GM04504 (cell line): ENCODE data around the gene IL20RB.
A peak's percentile ranks its signal among the peaks of the same experiment; 100 is the strongest.
"Not testable (repeated sequence)": the region's sequence is repeated elsewhere in the genome, so short reads cannot be mapped to it uniquely, and the experiment has no call there.

Source experiments
- DNase-seq: peaks from one replicate; pipeline ENCODE4 v3.0.0-alpha.2; 2012; ENCODE audit warnings: low read depth

IL20RB gene

DNA sequence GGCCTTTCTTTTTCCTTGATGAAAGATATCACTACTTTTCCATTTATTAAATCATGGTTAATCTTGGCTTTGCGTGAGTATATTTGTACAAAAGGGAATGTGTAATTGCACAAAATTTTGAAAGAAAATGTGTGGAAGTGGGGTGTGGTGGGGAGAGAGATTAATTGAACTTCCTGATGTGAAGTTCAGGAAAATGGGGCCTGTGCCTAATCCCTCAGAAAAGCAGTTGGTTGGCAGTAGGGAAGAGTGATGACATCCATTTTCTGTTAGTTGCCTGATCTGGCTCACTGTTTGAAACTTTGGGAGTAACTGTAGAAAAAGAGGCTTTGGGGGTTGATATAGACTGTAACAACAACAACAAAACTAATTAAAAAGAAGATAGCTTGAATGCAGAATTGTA is 10.8 kb upstream of the IL20RB start:
- DNase-seq = no peak

DNA sequence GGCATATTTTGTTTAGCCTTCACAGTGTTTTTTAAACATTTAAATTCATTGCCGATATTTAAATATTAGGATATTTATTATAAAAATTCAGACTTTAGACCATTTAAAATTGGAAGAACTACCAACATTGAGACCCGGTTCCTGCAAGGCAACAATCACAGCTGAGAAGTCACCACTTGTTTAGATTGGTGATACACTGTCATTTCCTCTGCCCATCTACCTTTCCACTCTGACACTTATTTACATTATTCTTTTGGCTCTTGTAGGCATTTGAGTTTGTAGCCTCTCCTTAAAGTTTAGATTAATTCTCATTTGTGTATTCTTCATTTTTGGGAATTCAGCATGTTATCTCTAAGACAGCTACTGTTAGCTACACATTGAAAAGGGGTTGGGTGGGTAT is 10.3 kb upstream of the IL20RB start:
- DNase-seq = no peak

DNA sequence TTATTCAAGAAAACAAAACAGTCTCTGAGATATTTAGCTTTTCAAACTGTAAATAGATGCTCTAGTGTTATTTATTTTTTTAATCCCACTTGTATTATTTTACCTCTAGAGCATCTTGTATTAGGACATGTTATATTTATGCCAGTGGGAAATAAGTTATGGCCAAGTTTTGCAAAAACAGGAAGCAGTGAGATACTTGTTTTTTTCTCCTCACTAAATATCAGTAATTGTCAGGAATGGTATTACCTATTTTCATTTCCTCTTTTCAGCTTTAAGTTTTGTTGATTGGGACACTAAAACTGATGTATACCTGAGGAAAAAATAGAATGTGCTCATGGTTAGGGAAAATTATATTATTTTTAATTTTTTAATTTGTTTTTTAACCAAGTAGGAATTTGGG is 8.6 kb upstream of the IL20RB start:
- no peak for DNase-seq

DNA sequence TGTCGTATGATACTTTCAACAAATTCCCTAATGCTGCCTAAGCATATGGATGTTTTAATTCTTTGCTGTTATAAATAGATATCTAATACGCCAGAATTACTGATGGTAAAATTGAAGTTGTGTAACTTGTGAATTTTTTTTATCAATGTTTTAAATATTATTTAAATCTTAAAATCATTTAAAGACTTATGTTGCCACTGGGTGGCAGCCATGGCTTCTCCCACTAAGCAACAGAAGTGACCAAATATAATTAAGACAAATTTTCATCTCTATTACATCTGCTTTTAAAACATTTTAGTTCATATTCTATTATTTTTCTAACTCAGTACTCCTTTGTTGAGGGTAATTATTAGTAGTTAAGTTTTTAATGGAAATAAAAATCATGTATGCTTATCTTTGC is 8.1 kb upstream of the IL20RB start:
- DNase-seq = no peak

DNA sequence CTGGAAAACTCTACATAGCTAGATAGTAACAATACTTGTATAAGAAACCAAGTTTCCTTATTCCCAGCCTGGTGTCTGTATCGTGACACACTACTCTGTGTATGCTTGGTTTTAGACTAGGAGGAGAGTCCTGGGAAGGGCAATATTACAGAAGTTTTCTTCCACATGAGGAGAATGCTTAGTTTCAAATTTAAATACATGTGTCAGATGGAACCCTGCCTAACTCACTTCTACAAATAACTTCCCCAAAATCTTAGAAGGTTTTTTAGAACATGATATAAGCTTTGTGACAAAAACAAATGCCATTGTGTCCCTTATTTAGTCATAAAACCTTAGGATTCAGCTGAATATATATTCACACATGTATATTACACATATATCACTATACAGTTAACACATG is 7.2 kb upstream of the IL20RB start:
- DNase-seq = no peak

DNA sequence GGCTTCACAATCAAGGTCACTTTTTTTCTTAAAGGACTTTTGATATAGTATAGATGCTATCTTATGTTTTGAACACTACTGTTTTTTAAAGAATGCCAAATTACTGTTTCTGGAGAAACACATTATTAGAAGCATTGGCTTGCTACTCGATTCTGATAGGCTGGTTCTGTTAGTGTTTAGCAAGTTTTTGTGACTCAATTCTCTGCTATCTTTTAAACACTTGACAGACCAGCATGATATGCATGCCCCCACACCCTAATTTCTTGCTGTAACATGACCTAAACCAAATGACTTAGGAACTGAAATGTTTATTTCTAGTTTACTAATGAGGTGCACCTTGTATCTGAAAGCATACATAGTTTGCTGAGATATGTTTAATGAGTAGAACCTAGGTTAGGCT is 5.5 kb upstream of the IL20RB start:
- DNase-seq = no peak

DNA sequence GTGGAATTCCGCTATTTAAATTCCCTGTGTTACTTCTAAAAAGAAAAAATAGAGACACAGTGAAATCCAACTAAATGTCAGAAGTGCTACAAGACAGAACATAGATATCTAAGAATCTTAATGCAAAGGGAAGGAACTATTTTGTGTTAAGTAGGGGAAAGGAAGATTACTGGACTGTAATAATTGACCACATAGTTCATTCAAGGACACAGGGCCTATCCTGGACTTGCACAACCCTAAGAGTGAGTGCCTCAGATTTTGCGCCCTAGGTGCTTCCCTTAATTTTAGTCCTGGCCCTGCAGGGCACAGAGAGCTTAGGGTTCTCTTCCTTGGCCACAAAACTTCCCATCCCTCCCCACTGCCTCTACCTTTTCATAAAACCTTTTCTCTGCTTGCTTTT is 3.5 kb upstream of the IL20RB start:
- no peak for DNase-seq

DNA sequence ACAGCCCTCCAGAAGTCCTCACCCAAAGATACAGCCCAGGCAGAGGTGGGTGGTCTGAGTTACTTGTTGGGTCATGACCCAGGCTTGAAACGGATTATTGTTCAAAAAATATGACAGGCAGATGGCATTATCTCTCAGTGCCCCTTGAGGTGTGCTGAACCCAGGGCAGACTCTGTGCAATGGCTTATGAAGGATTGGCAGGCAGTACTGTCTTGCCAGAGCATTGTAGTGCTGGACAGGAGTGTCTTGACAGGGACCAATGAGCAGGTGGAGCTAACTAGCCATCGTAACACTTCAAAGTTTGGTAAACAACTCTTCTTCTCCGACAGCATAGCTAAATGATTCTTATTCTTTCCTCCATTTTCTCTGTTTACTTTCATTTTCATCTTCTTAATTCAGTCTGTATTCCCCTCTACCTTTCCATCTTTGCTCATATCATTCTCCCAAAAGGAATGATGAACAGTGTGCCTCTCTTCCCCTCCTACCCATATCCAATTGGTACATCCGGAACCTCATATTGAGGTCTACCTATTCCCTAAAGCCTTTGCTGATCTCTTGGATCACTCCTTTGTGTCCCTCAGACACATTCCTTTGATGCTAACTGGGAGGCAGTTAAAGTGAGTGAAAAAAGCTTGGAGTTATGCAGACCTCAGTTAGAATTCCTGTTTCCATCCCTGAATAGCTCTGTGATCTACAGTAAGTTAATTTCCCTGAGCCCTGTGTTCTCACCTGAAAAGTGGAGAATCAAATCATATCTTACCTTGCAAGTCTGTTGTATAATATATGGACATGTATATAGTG is 2.6 kb upstream of the IL20RB start:
- DNase-seq = no peak

DNA sequence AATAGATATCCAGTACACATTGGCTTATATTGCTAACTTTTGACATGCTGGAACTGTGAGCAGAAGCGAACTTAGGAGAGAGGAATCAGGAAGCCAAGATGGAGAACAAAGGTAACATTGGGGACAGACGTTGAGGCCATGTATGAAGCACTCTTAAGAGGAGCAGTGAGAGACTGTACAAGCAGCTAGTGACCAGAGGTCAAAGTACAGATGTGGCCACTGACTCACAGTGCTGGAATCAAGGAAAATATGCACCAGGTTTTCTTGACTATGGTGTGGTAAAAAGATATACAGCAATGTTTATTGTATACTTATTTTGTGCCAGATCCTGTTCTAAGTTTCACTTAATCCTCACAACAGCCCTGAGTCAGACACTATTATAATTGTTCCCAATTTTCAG is 2.0 kb upstream of the IL20RB start:
- peak; percentile 83 for DNase-seq

DNA sequence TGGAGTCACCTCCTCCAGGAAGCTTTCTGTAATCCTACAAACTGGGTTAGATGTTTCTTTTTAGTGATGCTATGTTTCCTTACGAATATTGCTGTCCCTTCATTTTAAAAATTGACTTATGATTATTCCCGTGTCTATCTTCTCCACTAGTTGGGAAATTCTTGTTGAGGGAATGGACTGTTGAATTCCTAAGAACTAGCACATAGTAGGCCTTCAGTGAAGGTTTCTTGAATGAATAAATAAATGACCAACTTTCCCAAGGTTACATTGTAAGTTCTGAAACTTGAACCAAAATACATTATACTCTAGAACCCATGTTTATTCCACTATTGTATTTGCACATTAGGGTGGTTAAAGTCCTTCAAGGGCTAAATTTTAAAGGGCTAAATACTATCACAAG is 812 bp upstream of the IL20RB start:
- DNase-seq = no peak

DNA sequence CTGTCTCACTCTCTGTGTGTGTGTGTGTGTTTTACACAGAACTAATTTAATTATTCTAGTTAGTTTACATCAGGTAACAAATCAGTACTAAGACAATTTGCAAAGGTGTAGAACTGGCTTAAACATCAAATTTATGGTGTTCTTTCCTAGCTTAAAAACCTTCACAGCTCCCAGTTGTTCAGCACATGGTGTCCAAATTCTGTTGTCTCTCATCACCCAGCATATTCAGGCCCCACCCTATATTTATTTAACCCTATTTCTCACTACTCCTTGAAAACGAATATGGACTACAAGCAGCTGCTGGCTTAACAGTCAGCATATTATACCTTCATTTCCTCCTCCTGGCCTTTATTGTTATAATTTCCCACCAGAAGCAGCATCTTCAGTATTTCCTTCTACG is 1.2 kb downstream of the IL20RB start:
- no peak for DNase-seq

DNA sequence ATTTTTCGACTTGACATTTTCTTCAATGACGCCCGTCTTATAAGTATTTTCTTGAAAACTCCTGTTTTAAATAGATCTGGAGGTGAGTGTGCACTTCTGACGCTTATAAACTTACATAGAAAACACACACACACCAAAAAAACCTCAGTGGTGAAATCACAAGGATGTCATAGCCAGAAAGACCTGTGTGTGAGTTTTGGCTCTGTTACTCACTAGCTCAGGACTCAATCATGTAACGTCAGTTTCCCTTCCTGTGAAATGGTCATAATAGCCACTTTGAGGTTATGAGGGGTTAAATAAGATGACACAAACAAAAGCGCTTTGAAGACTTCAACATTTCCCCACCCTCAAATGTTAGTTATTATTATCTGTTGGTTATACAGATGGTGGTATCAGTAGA is 1.8 kb downstream of the IL20RB start:
- no peak for DNase-seq

DNA sequence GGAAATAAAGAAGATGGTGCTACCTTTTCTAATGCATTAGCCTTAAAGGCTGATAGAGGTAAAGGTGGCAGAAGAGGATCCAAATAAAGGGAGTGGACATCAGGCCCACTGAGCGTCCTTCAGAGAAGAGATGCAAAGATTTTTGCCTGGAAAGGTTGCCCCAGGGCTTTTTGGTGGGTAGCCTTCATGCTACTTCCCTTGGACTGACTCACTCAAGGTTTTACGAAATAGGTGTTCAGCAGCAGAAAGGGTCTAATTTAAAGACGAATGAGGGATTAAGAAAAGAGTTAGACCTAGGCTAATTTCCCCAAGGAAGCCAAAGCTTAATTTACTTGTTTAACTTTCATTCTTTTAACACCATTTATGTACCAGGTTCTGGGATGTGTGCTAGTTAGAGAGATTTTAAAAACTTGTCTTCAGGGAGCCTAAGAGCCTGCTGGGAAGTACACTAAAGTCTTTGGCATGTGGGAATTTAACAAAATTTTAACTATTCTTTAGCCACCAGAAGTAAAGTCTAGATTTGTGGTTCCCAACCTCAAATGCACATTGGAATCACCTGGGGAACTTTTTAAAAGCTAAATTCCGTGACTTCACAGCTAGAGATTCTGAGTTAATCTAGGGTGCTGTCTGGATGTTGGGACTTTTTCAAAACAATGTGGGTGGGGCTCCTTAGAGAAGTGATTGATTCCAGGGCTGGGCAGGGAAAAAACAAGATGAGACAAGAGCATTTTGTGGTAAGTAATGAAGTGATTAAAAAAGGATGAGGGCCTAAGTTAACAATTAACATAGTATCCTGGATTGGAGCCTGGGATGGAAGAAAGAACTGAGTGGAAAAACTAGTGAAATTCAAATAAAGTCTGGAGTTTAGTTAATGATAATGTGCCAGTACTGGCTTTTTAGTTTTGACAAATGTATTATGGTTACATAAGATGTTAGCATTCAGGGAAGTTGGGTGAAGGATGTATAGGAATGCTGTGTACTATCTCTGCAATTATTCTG is 3.4 kb downstream of the IL20RB start:
- peak; percentile 53 for DNase-seq

DNA sequence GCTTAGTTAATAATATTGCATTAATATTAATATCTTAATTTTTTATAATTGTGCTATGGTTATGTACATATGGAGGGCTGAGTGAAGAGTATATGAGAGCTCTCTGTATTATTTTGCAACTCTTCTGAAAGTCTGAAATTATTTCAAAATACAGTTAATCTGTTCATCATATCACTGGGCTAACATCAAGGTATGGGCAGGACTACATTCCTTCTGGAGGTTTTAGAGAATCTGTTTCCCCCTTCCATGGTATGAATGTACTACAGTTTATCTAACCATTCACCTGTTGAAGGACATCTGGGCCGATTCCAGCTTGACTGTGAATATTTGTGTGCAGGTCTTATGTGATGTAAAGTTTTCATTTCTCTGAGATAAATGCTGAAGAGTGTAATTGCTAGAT is 5.1 kb downstream of the IL20RB start:
- no peak for DNase-seq

DNA sequence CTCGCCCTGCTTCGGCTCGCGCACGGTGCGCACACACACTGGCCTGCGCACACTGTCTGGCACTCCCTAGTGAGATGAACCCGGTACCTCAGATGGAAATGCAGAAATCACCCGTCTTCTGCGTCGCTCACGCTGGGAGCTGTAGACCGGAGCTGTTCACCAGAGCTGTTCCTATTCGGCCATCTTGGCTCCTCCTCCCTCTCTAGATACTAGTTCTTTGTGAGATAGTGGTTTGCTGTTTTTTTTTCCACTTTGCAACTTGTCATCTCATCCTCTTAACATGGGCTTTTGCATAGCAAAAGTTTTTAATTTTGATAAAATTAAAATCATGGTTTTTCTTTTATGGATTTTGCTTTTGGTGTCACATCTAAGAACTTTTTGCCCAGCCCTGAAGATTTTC is 11.8 kb downstream of the IL20RB start:
- not testable (repeated sequence) for DNase-seq

DNA sequence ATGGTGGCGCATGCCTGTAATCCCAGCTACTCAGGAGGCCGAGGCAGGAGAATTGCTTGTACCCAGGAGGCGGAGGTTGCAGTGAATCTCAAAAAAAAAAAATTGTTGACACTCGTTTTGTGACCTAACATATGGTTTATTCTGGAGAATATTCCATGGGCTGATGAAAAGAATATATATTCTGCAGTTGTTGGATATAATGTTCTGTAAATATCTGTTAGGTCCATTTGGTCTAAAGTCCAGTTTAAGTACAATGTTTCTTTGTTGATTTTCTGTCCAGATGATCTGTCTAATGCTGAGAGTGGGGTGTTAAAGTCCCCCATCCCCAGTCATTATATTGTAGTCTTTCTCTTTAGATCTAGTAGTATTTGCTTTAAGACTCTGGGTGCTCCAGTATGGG is 15.6 kb downstream of the IL20RB start:
- no peak for DNase-seq

DNA sequence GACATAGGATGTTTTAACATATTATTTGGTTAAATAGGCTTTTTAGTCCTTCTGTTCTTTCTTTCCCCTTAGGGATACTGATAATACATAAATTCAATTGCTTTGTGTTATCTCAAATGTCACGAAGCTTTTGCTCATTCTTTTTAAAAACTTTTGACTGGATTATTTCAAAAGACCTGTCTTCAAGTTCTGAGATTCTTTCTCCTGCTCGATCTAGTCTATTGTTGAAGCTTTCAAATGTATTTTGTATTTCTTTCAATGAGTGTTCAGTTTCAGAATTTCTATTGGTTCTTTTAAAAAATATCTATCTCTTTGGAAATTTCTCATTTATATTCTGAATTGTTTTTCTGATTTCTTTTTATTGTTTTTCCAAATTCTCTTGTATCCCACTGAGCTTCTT is 16.9 kb downstream of the IL20RB start:
- no peak for DNase-seq

DNA sequence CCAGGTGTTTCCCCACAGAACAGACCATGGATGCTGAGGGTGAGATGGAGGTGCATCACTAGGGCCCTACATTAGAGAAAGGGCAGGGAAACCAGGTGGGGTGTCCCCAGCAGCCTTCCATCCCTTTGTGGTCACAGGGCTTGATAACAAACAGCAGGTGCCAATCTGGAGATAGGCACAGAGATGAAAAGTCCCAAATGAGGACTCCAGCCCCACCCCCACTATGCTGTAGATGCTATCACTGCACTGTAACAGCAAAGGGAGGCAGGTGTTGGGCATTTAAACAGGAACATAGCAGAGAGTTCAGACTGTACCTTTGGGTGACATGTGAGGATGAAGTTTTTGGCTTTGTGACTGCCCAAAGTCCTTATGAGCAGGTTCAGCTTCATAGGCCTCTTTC is 21.4 kb downstream of the IL20RB start:
- no peak for DNase-seq

DNA sequence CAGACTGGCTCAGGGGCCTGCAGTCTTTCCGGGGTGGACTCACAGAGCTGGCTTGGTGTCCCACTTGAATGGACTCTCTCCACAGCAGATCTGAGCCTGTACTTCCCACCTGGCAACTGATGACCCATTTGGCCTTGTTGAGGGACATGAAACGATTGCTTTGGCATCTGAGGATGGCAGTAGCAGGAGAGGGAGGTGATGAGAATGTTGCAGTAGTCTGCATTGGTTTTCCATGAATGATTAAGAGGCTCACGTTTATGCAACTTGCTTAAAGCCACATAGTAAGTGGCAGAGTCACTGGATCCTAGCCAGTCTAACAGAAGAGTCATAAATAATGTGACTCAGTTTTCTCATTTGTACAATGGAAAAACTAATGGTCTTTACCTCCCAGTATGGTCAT is 21.9 kb downstream of the IL20RB start:
- no peak for DNase-seq

DNA sequence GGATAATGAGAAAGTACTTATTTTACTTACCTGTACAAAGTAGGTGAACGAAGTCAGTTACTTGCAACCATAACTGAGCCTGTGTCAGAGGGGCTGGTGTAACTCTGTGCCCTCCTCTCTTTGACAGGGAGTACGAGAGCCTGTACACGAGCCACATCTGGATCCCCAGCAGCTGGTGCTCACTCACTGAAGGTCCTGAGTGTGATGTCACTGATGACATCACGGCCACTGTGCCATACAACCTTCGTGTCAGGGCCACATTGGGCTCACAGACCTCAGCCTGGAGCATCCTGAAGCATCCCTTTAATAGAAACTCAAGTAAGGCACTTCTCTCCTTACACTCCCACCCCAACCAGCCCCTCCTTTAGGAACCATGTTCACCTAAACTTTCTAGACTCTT is 24.2 kb downstream of the IL20RB start:
- no peak for DNase-seq

DNA sequence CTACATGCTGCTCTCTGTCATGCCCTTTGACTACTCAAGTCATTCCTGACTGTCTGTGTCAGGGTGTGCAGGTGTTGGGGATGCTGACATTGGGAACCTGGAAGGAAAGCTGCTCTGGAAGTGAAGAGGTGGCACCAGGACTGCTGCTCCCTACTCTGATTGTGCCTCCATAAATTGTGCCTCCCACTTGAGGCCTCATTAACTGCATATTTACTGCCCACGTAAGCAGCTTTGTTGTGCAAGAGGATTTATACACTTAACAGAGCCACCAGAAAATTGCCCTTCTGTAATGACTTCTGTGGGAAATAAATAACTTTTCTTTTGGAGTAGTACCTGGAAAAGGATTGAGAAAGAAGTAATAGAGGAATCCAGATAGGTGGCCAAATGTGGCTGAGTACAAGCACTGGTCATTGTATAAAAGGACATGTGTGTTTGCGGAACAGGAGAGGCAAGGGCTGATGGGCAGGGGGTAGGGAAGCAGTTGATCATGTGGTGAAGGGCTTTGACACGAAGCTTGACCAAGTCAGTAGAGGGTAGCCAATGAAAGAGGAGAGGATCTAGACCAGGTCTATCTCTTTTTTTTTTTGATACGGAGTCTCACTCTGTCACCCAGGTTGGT is 24.8 kb downstream of the IL20RB start:
- DNase-seq = no peak

DNA sequence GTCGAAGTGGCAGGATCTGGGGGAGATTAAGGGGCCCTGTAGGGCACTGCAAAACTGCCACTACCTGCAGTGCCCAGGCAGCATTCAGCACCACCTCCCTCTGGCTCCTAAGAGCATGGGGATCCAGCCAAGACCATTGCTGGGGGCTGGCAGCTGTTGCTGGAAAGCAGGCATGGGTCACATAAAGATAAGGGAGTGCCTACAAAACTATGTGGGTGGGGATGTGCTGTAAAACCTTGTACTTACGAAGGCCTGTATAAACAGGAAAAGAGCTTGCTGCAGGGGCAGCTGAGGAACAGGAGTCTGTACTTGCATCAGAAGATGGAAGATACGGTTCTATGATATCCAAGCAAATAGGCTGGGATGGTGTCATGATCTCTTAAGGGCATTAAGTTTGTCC is 27.1 kb downstream of the IL20RB start:
- DNase-seq = no peak
